ENCODE measurements around the gene CCRL2.

Gene CCRL2

DNA sequence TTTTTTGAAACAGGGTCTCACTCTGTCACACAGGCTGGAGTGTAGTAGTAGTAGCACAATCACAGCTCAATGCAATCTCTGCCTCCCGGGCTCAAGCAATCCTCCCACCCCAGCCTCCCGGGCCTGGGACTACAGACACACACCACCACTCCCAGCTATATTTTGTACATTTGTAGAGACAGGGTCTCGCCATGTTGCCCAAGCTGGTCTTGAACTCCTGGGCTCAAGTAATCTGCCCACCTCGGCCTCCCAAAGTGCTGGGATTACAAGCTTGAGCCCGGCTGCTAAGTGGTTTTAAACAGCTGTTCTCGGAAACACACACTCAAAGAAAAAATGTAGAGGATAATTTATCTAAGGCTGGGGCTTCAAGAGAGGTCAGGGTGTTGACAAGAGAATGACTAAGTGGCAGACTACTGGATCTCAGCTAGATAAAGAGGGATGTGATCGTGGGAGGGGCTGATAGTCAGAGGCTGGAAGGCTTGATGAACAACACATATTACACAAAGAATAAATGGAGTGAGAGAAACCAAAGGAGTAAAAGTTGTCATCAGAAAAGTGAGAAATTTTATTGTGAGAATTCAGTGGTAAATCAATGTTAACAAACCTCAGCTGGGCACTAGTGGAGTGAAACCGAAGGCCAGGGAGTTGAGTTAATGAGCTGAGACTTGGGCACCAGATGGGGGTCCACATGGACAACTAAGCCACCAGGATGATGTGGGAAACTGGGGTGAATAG lies 6.9 kb upstream of the CCRL2 start:
- in situ Hi-C loops (cut with HindIII; ENCODE audit: low sequenced_read_pairs), result loop anchor here (10.0 kb wide), 1 partner anchor 675 kb away; no protein-coding TSS in a partner anchor

DNA sequence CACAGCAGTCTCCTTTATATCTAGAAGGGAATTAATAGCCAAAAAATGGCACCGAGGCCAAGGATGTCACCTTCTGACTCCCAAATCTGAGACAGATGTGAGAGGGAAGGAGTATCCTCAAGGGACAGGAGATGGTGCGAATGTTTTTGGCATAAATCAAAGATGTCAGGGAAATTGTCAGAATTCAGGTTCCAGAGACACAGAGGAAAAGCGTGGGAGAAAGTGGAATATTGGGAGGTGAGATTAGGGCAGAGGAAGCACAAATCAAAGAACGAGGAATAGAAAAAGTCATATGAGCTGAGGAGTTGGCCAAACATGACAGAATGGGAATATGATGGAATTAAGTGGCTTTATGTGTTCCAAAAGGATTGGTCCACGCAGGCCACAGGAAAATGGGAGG lies 6.2 kb upstream of the CCRL2 start:
- in situ Hi-C loops (cut with HindIII; ENCODE audit: low sequenced_read_pairs), result loop anchor here (10.0 kb wide), 1 partner anchor 676 kb away; no protein-coding TSS in a partner anchor

DNA sequence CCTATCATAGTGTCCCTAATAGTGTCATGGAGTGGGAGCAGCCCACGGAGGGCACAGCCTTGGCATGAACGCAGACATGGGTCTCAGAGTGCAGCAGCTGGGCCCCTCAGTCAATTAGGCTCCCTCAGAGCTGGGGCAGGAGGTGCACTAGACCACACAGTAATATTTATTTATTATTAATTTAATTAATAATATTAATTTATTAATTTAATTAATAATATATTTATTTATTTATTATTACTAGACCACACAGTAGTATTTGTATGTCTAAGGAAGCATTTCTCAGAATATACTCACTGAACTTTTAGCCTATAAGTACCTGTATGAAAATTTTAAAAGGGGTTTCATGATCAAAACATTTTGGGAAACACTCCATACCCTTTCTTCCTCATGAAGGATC lies 5.5 kb upstream of the CCRL2 start:
- in situ Hi-C loops (cut with HindIII; ENCODE audit: low sequenced_read_pairs), result loop anchor here (10.0 kb wide), 1 partner anchor 677 kb away; no protein-coding TSS in a partner anchor

DNA sequence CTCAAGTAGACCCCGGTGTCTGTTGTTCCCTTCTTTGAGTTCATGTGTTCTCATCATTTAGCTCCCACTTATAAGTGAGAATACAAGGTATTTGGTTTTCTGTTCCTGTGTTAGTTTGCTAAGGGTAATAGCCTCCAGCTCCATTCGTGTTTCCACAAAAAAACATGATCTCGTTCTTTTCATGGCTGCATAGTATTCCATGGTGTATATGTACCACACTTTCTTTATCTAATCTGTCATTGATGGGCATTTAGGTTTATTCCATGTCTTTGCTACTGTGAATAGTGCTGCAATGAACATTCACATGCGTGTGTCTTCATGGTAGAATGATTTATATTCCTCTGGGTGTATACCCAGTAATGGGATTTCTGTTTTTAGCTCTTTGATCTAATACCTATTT lies 4.2 kb upstream of the CCRL2 start:
- in situ Hi-C loops (cut with HindIII; ENCODE audit: low sequenced_read_pairs), result loop anchor here (10.0 kb wide), 1 partner anchor 678 kb away; no protein-coding TSS in a partner anchor

DNA sequence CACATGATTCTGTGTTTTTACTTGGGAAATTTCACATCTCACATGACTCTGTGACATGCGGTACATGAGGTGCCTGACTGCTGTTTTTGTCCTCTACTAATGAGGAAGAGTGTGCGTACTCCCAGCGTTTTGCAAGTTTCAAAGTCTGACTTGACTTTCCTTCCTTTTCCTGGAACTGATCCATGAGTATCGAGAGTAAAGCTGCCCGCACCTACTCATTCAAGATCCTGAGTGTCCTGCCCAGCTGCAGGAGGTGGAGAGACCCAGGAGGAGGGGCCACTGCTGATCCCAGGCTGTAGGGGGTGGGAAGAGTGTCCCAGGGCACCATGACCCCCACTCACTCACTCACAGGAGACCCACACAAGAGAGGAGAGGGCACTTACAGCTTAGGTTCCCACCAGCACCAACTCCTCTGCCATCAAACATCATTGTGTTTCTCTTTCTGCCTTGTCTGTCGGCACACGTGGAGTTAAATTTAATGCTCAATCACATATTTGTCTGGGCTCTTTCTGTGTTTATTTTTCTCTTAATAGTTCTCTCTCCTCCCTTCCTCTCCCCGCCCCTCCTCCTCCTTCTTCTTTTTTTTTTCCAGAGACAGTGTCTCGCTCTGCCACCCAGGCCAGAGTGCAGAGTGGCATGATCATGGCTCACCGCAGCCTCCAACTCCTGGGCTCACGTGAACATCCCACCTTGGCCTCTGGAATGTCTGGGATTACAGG lies 1.6 kb upstream of the CCRL2 start:
- in situ Hi-C loops (cut with HindIII; ENCODE audit: low sequenced_read_pairs), result loop anchor here (10.0 kb wide), 1 partner anchor 681 kb away; no protein-coding TSS in a partner anchor

DNA sequence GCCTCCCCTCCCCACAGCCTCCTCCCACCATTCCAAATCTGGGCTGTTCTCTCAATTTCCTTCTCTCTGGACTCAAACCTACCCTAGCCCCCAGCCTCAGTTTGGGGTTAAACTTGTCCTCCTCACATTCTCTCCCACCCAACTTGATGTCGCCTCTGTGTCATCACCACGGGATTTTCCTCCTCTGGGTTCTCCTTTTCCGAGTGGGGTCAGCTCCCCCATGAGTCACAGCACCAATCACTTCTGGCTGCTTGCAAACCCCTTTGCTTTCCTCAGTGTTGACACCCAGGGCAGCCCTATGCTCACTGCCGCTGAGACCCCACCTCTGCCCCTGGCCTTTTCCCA lies 644 bp upstream of the CCRL2 start:
- in situ Hi-C loops (cut with HindIII; ENCODE audit: low sequenced_read_pairs), result loop anchor here (10.0 kb wide), 1 partner anchor 682 kb away; no protein-coding TSS in a partner anchor

DNA sequence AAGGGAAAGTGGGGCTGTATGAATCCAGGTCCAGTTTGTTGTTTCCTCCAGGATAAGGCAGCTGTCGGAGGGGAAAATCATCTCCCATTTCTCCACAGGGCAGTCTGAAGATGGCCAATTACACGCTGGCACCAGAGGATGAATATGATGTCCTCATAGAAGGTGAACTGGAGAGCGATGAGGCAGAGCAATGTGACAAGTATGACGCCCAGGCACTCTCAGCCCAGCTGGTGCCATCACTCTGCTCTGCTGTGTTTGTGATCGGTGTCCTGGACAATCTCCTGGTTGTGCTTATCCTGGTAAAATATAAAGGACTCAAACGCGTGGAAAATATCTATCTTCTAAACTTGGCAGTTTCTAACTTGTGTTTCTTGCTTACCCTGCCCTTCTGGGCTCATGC lies 911 bp downstream of the CCRL2 start:
- in situ Hi-C loops (cut with HindIII; ENCODE audit: low sequenced_read_pairs), result loop anchor here (10.0 kb wide), 1 partner anchor 683 kb away; no protein-coding TSS in a partner anchor

DNA sequence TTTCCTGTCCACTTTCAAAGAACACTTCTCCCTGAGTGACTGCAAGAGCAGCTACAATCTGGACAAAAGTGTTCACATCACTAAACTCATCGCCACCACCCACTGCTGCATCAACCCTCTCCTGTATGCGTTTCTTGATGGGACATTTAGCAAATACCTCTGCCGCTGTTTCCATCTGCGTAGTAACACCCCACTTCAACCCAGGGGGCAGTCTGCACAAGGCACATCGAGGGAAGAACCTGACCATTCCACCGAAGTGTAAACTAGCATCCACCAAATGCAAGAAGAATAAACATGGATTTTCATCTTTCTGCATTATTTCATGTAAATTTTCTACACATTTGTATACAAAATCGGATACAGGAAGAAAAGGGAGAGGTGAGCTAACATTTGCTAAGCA lies 1.8 kb downstream of the CCRL2 start:
- in situ Hi-C loops (cut with HindIII; ENCODE audit: low sequenced_read_pairs), result loop anchor here (10.0 kb wide), 1 partner anchor 684 kb away; no protein-coding TSS in a partner anchor

DNA sequence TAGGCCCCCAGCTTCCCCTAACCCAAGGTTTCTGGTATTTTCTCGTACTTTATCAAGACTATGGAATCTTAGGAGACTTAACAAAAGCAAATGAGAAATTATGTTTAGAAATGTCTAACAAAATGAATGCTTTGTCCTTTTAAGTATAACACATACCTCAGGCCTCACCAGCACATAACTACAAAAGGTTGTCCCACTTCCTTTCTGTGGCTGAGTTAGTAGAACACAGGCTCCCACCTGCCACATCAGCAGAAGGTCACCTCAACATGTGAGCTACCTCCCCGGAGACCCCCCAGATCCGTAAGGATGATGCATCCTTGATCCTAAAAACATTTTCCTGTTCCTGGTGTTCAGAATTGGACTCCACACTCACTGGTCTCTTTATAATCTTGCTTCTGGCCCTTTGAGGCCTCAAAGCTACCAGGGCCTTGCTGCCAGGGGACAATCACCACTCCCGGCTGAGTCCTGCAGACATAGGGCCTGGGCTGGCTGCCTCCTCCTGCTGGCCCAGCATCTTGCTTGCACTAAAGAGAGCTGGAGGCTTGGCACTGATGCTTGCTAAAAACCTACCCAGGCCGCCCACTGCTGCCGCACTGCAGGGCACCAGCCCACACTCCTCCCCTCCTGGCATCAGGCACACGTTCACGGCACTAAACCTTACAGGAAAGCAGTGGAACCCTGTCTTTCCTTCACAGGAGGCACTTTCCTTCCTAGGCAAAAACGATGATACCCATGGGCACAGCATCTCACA lies 2.9 kb downstream of the CCRL2 start:
- in situ Hi-C loops (cut with HindIII; ENCODE audit: low sequenced_read_pairs), result loop anchor here (10.0 kb wide), 1 partner anchor 685 kb away; no protein-coding TSS in a partner anchor

DNA sequence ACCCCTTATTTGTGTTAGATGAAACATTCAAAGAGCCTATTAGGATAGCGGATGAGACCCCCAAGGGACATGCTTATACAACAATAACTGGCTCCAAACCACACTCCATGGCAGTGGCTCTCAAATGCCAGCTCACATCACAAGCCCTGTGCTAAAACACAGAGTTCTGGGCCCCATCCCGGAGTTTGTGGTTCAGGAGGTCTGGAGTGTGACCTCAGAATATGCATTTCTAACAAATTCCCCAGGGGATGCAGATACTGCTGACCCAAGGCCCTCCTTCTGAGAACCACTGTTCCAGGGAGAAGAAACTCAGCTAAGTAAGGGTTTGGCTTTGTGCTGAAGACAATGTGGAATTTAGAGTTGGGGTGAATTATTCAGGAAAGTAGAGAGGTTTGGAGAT lies 3.6 kb downstream of the CCRL2 start:
- in situ Hi-C loops (cut with HindIII; ENCODE audit: low sequenced_read_pairs), result no loop called here

DNA sequence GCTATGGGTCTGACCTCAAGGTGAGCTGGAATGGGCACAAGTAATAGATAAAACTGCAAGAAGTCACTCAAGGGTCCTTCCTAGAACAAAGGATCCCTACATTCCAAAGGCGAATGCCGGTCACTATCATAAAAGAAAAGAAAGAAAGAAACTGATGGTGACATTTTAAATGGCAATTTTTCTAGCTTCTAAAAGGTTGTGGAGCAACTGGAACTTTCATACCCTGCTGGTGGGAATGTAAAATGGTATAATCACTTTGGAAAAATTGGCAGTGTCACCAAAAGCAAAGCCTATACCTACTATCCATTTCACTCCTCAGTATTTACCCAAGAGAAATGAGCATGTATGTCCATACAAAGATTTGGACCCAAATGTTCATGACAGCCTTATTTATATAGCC lies 4.2 kb downstream of the CCRL2 start:
- in situ Hi-C loops (cut with HindIII; ENCODE audit: low sequenced_read_pairs), result no loop called here

DNA sequence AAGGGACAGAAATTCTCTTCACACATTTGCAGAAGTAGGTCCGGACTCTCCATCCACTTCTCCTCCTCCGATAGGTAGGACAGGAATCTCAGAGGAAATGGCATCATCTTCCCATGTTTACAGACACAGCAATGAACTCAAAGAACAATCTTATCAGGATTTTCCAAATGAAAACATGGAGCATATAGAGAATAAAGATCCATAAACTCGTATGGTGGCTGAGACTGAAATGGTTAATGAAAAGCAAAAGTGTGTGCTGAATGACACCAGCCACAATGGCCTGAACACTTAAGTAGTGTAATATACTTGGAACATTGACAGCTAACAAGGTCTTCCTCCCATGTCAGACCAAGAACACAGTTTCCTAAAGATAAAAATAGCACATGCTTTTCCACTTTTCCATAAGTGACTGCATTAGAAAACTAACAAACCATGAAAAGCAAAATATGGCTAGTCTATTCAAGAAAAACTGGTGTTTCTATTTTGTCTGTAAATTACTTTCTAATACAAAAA lies 5.8 kb downstream of the CCRL2 start:
- in situ Hi-C loops (cut with HindIII; ENCODE audit: low sequenced_read_pairs), result no loop called here

DNA sequence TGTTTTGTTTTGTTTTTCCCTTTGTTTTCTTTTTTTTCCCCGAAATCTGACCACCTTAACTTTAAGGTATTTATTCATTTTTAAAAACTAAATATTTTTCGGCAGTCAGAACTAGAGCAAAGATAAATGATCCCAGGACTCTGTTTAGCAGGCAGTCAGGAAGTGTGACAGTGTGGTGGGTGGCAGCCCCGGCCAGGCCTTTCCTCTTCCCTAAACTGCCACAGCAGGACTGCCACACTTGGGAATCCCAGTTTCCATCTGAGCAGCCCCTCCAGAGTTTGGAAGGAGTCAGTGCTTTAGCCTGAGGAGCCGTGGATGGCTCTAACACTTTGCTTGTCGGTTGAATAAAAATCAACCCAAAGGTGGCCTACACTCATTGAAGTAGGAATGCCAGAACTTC lies 6.9 kb downstream of the CCRL2 start:
- in situ Hi-C loops (cut with HindIII; ENCODE audit: low sequenced_read_pairs), result no loop called here

DNA sequence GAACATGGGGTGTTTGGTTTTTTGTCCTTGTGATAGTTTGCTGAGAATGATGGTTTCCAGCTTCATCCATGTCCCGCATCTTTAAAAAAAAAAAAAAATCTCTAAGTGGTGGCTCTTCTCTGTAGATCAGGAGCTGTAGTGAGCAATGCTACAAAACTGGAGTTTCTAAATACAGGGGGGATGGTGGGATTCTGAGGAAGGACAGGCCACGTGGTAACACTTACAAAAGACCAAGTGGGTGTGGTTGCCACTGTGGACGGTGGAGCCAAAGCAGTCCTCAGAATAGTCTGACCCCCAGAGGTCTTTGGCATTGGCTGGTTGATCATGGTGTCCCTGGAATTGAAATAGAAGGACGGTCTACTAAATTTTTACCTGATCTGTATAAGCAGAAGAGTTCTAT lies 7.7 kb downstream of the CCRL2 start:
- in situ Hi-C loops (cut with HindIII; ENCODE audit: low sequenced_read_pairs), result no loop called here

DNA sequence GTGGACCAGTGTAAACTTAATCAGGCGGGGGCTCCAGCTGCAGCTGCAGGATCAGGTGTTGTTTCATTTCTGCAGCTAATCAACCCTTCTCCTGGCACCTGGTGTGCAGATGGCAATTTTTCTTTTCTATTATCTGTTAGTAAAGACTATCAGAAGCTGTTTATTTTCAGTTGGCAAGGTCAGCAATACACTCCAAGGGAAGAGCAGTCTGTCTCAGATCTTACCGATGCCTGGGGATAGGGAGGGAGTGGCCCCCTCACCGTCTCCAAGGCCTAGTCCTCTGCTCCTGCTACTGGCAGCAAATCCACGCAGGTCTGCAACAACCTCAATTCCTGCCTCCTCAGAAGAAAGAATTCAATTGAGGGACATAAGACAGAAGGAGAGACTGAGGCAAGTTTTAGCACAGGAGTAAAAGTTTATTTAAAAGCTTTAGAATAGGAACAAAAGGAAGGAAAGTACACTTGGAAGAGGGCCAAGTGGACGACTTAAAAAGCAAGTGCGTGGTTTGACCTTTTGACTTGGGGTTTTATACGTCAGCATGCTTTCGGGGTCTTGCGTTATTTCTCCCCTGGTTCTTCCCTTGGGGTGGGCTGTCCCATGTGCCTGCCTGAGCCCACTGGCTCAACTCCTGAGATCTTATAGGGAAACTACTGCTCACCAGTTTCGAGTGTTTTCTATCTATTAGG lies 9.2 kb downstream of the CCRL2 start:
- in situ Hi-C loops (cut with HindIII; ENCODE audit: low sequenced_read_pairs), result no loop called here

DNA sequence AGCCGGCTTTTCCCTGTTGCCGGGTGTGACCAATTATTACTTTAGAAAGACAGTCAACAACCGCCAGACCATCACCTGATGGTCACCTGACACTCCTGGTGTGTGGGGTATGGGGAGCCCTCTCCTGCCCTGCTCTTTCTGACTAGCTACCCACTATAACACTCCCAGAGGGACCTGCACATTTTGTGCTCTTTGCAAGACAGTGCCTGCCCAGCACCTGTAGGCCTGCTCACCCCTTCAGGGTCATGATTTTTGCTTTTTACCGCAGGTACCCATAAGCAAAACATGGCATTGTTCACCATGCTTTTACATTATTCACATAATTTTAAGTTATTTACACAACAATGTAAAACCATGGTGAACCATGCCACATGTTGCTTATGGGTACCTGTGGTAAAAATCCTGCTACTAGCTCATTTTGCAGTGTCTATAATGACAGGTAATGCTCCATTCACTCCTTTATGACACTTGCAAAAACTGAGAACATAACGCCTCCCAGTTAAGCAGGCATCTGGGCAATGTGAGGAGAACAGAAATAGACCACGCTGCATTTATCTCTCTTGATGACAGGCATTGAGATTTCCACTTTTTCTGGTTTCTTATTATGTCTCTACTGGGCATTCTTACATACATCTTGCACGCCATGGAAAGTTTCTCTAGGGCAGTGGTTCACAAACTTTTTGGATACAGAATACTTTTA lies 9.9 kb downstream of the CCRL2 start:
- in situ Hi-C loops (cut with HindIII; ENCODE audit: low sequenced_read_pairs), result no loop called here

DNA sequence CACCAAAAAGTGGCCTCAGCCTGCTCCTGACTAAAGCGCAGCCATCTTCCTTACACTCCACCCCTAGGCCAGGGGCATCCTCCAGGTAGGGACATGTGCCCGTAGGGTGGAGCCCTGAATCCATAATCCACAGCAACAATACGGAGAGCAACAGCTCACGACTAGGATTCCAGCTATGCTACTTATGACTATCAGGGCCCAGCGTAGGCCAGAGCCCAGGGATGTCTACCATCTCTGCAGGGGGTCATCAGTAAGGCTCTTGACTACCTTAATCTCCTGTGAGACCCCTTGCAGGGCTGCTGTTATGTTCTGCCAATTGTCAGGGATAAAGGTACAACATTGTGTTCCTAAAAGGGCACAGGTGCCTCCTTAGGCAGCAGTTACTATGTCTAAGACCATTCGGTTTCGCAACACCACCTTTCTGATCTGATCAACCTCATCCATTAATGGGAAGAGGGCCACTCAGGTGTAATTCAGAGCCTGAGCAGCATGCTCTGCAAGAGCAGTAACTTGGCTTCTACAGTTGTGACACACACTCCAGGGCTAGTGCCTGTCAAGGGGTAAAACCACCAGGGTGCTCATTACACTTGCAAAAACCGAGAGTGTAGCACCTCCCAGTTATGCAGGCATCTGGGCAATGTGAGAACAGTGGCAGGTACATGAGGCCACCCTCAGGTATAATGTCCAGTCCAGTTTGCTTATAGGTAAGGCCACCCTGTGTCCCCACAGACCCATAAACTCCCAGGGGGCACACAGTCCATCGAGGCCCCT lies 11.0 kb downstream of the CCRL2 start:
- in situ Hi-C loops (cut with HindIII; ENCODE audit: low sequenced_read_pairs), result no loop called here

DNA sequence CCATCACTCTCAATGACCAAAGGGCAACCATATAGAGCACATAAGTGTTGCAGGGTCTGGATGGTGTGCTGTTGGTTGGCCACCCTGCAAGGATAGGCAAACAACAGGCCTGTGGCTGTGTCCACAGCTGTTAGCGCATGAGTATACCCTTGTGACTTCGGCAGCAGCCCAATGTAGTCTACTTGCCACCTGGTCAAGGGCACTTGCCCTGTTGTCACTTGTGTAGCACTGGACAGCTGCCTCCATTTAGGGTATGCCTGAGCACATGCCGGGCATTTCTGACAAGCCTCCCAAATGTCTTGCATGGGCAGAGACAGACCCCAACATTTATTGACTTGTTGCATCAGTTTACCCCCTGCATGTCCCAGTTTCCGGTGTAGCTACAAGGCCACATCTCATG lies 12.8 kb downstream of the CCRL2 start:
- in situ Hi-C loops (cut with HindIII; ENCODE audit: low sequenced_read_pairs), result no loop called here

DNA sequence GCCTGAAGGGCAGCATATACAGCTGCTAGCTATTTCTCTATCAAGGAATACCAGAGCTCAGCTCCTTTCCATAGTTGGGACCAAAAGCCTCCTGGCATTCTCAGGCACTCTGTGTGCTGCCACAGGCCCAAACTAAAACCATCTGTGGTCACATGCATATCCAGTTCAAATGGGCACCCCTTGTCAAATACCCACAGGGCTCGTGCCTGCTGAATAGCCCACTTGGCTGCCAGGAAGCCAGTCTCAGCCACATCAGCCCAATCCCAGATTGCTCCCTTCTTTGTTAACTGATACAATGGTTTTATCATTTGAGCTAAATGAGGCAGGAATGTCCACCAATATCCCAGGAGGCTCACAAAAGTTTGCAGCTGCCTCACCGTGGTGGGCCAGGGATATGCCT lies 13.9 kb downstream of the CCRL2 start:
- in situ Hi-C loops (cut with HindIII; ENCODE audit: low sequenced_read_pairs), result no loop called here
